ENCODE results near the gene ITGA11. TPM values are rescaled to one million over a fixed set of nuclear protein-coding genes. Genes with fewer than 3 reads are reported as not detected.

Gene ITGA11
- total RNA-seq, 2 experiments from 2014 or later, result under 0.01 TPM; not detected in 1

DNA sequence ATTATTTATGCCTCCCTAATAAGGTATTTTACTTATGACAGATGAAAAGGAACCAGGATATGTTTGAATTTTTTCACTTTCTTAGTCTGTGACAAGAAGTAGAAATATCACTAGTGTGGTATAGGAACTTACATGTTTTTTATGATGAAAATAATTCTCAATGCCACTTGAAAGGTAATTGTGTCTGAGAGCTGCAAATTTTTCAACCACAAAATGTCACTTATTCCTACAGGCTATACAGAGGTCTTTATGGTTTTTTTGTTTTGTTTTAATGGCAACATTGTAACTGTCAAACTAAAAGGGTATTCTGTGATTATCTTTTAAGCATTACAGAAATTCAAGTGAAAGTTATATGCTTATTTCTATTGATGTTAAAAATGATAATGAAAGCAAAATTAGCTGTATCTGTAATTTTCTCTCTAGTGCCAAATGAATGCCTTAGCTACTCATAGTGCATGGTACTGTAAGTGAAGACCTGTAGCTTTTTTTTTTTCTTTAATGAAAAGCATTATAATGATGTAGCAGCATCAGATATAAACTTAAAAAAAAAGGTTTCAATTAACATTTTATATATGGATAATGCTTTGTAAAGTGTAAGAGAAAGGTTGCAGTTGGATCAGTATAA is 139.7 kb downstream of the ITGA11 start:
- Histone ChIP-seq H3K9me2 (ENCODE audit: insufficient read depth, low read length) (no peaks in the 10 kb centered on the region), H3K27ac (ENCODE audit: low read depth, low read length, poor library complexity, severe bottlenecking) (no peak overlapping the region), H3K4me3 (ENCODE audit: low read depth, low read length, poor library complexity, severe bottlenecking) (no peak overlapping the region), H3K9me3 (ENCODE audit: low read length) (no peaks in the 10 kb centered on the region), H2AFZ (ENCODE audit: low read length) (no peak overlapping the region), H3K79me2 (ENCODE audit: insufficient read depth, low read depth, low read length) (peaks cover 49% of the 10 kb centered on the region), H3K36me3 (ENCODE audit: insufficient read depth, low read length) (peaks cover 51% of the 10 kb centered on the region), H4K20me1 (ENCODE audit: insufficient read depth, low read length) (peaks cover 14% of the 10 kb centered on the region; the same call in 1 of the 2 replicates), H3K4me2 (ENCODE audit: low read length) (no peak overlapping the region), H3K4me1 (ENCODE audit: insufficient read depth, low read length, poor library complexity, severe bottlenecking) (peaks cover 4% of the 10 kb centered on the region)
- no TSS peak for BruUV-seq (replicated peaks)
- ChIA-PET CTCF (ENCODE audit: unreplicated experiment) (no interaction called here), POLR2A (interaction anchor here (1.2 to 1.9 kb wide), 4 partner anchors 10 to 14 kb away, joined by 3 to 6 read pairs (median 4); no protein-coding TSS in a partner anchor)
- TF ChIP-seq CTCF (conservative IDR thresholded peaks at IDR 0.05; ENCODE audit: low read length) (no peak), EZH2phosphoT487 (IDR thresholded peaks at IDR 0.05; ENCODE audit: borderline replicate concordance, low read depth, low read length) (no peak)
- DNase-seq (ENCODE audit: low spot score), result no peak
- intact Hi-C loops (cut with micrococcal nuclease; ENCODE audit: unreplicated experiment), result no loop called here

DNA sequence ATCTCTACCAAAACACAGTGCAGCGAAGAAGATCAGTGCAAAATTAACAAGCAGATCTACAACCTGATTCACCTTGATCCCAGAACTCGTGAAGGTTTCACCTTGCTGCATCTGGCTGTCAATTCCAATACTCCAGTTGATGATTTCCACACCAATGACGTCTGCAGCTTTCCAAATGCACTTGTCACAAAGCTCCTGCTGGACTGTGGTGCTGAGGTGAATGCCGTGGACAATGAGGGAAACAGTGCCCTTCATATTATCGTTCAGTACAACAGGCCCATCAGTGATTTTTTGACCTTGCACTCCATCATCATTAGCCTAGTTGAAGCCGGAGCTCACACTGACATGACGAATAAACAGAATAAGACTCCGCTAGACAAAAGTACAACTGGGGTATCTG is 141.2 kb downstream of the ITGA11 start:
- intact Hi-C loops (cut with micrococcal nuclease; ENCODE audit: unreplicated experiment), result no loop called here
- peaks cover 64% of the 10 kb centered on the region for H3K79me2 ChIP-seq (ENCODE audit: insufficient read depth, low read depth, low read length)
- POLR2A ChIA-PET, result interaction anchor here (1.2 kb wide), 1 partner anchor 8 kb away, joined by 4 read pairs; no protein-coding TSS in a partner anchor
- BruUV-seq (replicated peaks), result no TSS peak
- no peak for DNase-seq (ENCODE audit: low spot score)
- no peak overlapping the region for H3K4me2 ChIP-seq (ENCODE audit: low read length)
- H4K20me1 ChIP-seq (ENCODE audit: insufficient read depth, low read length), result peaks cover 14% of the 10 kb centered on the region; the same call in 1 of the 2 replicates
- CTCF ChIA-PET (ENCODE audit: unreplicated experiment), result interaction anchor here (0.6 kb wide), 1 partner anchor 83 kb away, joined by 3 read pairs; no protein-coding TSS in a partner anchor
- TF ChIP-seq EZH2phosphoT487 (IDR thresholded peaks at IDR 0.05; ENCODE audit: borderline replicate concordance, low read depth, low read length) (no peak), CTCF (conservative IDR thresholded peaks at IDR 0.05; ENCODE audit: low read length) (no peak)
- no peaks in the 10 kb centered on the region for H3K4me1 ChIP-seq (ENCODE audit: insufficient read depth, low read length, poor library complexity, severe bottlenecking)
- no peaks in the 10 kb centered on the region for H3K9me2 ChIP-seq (ENCODE audit: insufficient read depth, low read length)
- no peaks in the 10 kb centered on the region for H3K9me3 ChIP-seq (ENCODE audit: low read length)
- H3K36me3 ChIP-seq (ENCODE audit: insufficient read depth, low read length), result peaks cover 56% of the 10 kb centered on the region
- no peak overlapping the region for H3K4me3 ChIP-seq (ENCODE audit: low read depth, low read length, poor library complexity, severe bottlenecking)
- H2AFZ ChIP-seq (ENCODE audit: low read length), result no peak overlapping the region
- H3K27ac ChIP-seq (ENCODE audit: low read depth, low read length, poor library complexity, severe bottlenecking), result no peak overlapping the region
